Endodermal cell (in vitro differentiated cells): ENCODE data around the gene SLC51A. TPM values are rescaled to one million over a fixed set of nuclear protein-coding genes. Genes with fewer than 3 reads are reported as not detected.
A peak's percentile ranks its signal among the peaks of the same experiment; 100 is the strongest.

Source experiments
- DNase-seq: peaks from one replicate; pipeline ENCODE4 v3.0.0-alpha.2; 2017
- H3K27ac ChIP-seq: 2 replicates; pipeline ENCODE4 v1.5.1; 2013; ENCODE audit warnings: mild to moderate bottlenecking, low read depth, low read length, moderate library complexity
- H3K27me3 ChIP-seq: 2 replicates; pipeline ENCODE4 v1.6.1; 2013; ENCODE audit warnings: mild to moderate bottlenecking, low read length, moderate library complexity; ENCODE audit not compliant: insufficient read depth, control insufficient read depth, poor library complexity, severe bottlenecking
- H3K36me3 ChIP-seq: 2 replicates; pipeline ENCODE4 v1.7.0; 2013; ENCODE audit warnings: mild to moderate bottlenecking, low read length, moderate library complexity; ENCODE audit not compliant: control insufficient read depth, insufficient read depth
- H3K4me1 ChIP-seq: one replicate; pipeline ENCODE4 v1.7.0; 2013; ENCODE audit warnings: low read length; ENCODE audit not compliant: control insufficient read depth, insufficient read depth
- H3K4me3 ChIP-seq: 2 replicates; pipeline ENCODE4 v1.5.1; 2013; ENCODE audit warnings: mild to moderate bottlenecking, low read length, moderate library complexity
- H3K9ac ChIP-seq: 2 replicates; pipeline ENCODE4 v1.6.1; 2013; ENCODE audit warnings: mild to moderate bottlenecking, low read length, moderate library complexity; ENCODE audit not compliant: poor library complexity, severe bottlenecking; ENCODE audit errors: extremely low read depth
- H3K9me3 ChIP-seq: 2 replicates; pipeline ENCODE4 v1.6.1; 2013; ENCODE audit warnings: mild to moderate bottlenecking, low read length, moderate library complexity; ENCODE audit not compliant: control insufficient read depth
- H3K27ac Mint-ChIP-seq: 2 replicates; pipeline ENCODE4 v1.8.0; 2020; ENCODE audit warnings: mixed read lengths
- H3K27me3 Mint-ChIP-seq: 2 replicates; pipeline ENCODE4 v1.8.0; 2021; ENCODE audit warnings: mild to moderate bottlenecking, mixed read lengths; ENCODE audit not compliant: insufficient read depth
- H3K36me3 Mint-ChIP-seq: 2 replicates; pipeline ENCODE4 v1.8.0; 2020; ENCODE audit warnings: low read depth, mixed read lengths
- H3K4me1 Mint-ChIP-seq: 2 replicates; pipeline ENCODE4 v1.8.0; 2020; ENCODE audit warnings: mixed read lengths
- H3K4me3 Mint-ChIP-seq: 2 replicates; pipeline ENCODE4 v1.8.0; 2020; ENCODE audit warnings: mild to moderate bottlenecking, moderate library complexity, mixed read lengths
- H3K9me3 Mint-ChIP-seq: 2 replicates; pipeline ENCODE4 v1.8.0; 2020; ENCODE audit warnings: mild to moderate bottlenecking, mixed read lengths
- CTCF ChIP-seq: fragments of 200-600 bp; sonication (generic); conservative IDR thresholded peaks from 2 replicates; pipeline ENCODE4 v1.5.0; 2021; ENCODE audit warnings: antibody characterized with exemption, mild to moderate bottlenecking
- WGBS, 2 experiments: methylation state at CpG; one replicate each; pipeline versions ENCODE4 v1.1.5 to v1.1.7; 2013; ENCODE audit warnings: missing lambda C conversion rate in 2 of 2, mixed read lengths in 1 of 2; ENCODE audit not compliant: insufficient coverage in 1 of 2, insufficient read length in 1 of 2; 5-methylcytosine and 5-hydroxymethylcytosine counted together
- total RNA-seq, 2 donors: library from RNA; stranded (reverse); fragmentation: NEBNext Ultra II Directional in 1 of 2; extraction: Animal tissue kit (Norgen Biotek cat#: 25700) in 1 of 2; gene quantifications; 2 replicates in 1 of 2; 3 replicates in 1 of 2; pipeline ENCODE4 v1.2.1, GENCODE V29; 2021

SLC51A gene
- total RNA-seq, 2 donors from 2014 or later: 1.9 to 2.0 TPM

GRCh38 chr3:196178993-196179379, 37.3 kb upstream of the SLC51A start:
- DNase-seq: no peak
- peak overlapping the region; percentile 93 for H3K27ac ChIP-seq
- H3K9ac ChIP-seq: no peak overlapping the region
- H3K36me3 ChIP-seq: no peaks in the 10 kb centered on the region
- Mint-ChIP-seq H3K27me3 (no peaks in the 10 kb centered on the region), H3K27ac (no peak overlapping the region), H3K4me3 (no peak overlapping the region), H3K4me1 (peaks cover 6% of the 10 kb centered on the region), H3K9me3 (no peaks in the 10 kb centered on the region), H3K36me3 (no peaks in the 10 kb centered on the region)
- TF ChIP-seq CTCF: no peak
- H3K4me1 ChIP-seq: peaks cover 4% of the 10 kb centered on the region
- no peaks in the 10 kb centered on the region for H3K9me3 ChIP-seq
- H3K4me3 ChIP-seq: no peak overlapping the region
- no peaks in the 10 kb centered on the region for H3K27me3 ChIP-seq
- WGBS, 2 experiments: 56 to 78% methylated on average over 2 to 5 of the region's 6 CpGs

DNA sequence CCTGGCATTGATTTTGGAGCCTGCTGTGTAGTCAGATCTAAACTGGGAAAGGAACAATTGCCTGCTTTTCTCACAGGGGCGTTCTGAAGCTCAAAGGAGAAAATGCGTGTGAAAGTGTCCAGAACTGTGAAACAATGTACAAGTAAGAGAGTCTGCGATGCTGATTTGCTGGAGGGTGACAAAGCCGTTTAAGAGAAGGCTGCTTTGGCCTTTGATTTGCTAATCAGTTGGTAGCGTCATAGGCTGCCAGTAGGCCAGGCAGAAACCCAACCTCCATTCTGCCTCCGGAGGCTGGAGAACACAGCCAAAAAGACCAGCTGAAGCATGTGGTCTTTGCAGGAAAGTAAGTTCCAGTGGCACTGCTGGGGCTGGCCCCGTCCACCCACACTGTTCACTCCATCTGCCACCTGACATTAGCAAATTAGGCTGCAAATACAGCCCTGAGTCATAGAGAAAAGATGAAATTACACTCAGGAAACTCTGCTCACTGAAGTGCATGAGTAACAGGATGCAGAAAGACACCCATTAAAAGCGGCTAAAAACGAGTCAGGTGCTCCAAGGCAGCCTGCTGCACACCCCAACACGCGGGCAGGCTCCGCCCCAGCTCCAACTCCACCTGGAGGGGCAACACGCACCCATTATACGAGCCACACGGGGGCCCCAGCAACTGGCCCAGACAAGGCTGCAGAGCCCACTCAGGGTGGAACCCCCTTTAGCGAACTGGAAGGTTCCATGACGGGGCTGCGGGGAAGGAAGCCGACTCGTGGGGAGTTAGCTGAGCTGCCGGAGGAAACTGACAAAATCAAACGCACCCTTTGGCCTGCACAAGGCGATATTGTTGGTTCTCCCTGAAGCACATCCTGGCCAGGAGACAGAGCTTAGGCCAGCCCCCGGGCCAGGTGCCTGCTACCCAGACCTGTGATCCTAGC, 36.7 kb upstream of the SLC51A start:
- peak; percentile 26 for TF ChIP-seq CTCF
- Histone ChIP-seq H3K36me3 (no peaks in the 10 kb centered on the region), H3K9ac (no peak overlapping the region), H3K27me3 (no peaks in the 10 kb centered on the region), H3K4me3 (no peak overlapping the region), H3K4me1 (peaks cover 4% of the 10 kb centered on the region), H3K27ac (peak overlapping the region; percentile 93), H3K9me3 (no peaks in the 10 kb centered on the region)
- Mint-ChIP-seq H3K4me3 (no peak overlapping the region), H3K27me3 (no peaks in the 10 kb centered on the region), H3K9me3 (no peaks in the 10 kb centered on the region), H3K27ac (peak overlapping the region; percentile 69), H3K36me3 (no peaks in the 10 kb centered on the region), H3K4me1 (peaks cover 6% of the 10 kb centered on the region)
- 68 to 71% methylated on average over 22 to 24 of the region's 24 CpGs for WGBS, 2 experiments
- DNase-seq: peak; percentile 73

GRCh38 chr3:196180346-196180745, 36.0 kb upstream of the SLC51A start:
- no peak for DNase-seq
- TF ChIP-seq CTCF: no peak
- no peaks in the 10 kb centered on the region for H3K27me3 Mint-ChIP-seq

More at GRCh38 chr3:196180346-196180745, 36.0 kb upstream of the SLC51A start:
- Mint-ChIP-seq H3K9me3 (no peaks in the 10 kb centered on the region), H3K36me3 (no peaks in the 10 kb centered on the region), H3K27ac (no peak overlapping the region), H3K4me3 (no peak overlapping the region), H3K4me1 (peaks cover 6% of the 10 kb centered on the region)
- Histone ChIP-seq H3K27ac (peak overlapping the region; percentile 93), H3K4me3 (no peak overlapping the region), H3K36me3 (no peaks in the 10 kb centered on the region), H3K27me3 (no peaks in the 10 kb centered on the region), H3K4me1 (peaks cover 4% of the 10 kb centered on the region), H3K9ac (no peak overlapping the region), H3K9me3 (no peaks in the 10 kb centered on the region)
- 94% methylated on average over 9 of the region's 9 CpGs; no CpG with 5 or more reads in 1 of the 2 experiments for WGBS, 2 experiments
